Stimulated activated CD4-positive, alpha-beta T cell treated with anti-CD3 and anti-CD28 coated beads, TNF-alpha, amount 100 ng/mL, for 48 hours (primary cell): Measurements from ENCODE around the gene NTM.

Experiments used
- DNase-seq, 3 donors: peaks; one replicate each; pipeline ENCODE4 v3.0.0-alpha.2; 2020; ENCODE audit warnings: low read depth in 3 of 3

NTM gene

DNA sequence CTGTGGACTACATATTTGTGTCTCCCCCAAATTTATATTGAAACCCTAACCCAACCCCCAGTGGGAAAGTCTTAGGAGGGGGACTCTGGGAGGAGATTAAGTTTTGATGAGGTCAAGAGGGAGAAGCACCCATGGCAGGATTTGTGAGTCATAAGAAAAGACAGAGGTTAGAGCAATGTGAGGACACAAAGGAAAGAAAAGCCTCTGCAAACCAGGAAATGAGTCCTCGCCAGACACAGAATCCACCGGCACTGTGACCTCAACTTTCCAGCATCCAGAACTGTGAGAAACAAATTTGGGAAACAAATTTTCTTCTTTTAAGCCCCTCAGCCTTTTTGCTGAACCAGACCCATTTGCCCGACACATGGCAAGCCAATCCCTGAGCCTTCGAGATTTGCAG lies 397.0 kb downstream of the NTM start:
- no peak for DNase-seq

DNA sequence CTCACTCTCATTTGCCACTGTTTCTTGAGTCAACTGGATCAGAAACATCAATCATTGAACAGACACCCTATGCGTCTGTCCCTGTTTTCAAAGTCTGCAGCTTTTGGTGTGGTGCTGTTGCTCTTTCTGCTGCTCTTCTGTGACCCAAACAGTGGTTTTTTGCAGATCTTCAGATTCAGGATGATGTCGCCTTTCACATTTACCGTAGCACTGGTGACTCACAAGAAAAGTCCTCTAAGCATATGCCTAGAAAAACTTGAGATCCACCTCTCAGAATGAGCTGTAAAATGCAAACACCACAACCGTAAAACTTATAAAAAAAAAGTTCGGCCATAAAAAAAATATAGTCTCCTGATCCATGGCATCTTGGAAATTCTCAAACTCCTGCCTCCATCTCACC lies 400.4 kb downstream of the NTM start:
- DNase-seq = no peak

DNA sequence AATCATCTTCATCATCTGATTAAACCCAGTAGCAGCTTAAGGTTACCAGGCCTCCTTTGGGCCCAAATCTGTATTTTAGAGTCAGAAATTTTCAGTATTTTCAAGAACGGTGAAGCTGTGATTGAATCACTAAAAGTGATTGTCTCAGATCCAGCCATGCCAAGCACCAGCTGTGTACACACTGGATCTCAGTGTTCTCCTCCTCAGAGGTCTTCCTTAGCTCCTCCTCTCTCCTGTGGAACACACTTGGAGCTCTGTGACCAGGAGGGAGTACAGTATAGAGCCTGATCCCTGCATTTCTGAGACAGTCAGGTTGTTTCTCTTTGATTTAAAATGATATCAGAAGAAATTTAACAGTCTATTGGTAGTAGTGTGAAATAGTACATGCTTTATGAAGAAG lies 401.1 kb downstream of the NTM start:
- DNase-seq = no peak

DNA sequence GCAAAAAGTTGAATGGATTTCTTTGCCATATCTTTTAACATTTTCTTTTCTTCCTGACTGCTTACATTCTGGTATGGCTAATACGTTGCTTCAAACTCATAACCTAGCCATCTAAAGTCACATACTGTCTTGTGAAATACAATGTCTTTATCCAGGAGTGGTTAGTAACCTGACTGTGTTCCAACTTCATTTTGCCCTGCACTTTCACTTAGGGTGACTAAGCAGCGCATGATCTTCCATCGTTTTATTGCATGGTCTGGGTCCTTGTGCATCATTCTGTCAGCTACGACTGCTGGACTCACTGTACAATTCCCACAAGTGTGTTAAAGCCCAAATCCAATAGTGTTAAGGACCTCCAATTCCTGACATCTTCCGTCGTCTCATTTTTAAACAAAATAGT lies 403.2 kb downstream of the NTM start:
- DNase-seq = no peak

DNA sequence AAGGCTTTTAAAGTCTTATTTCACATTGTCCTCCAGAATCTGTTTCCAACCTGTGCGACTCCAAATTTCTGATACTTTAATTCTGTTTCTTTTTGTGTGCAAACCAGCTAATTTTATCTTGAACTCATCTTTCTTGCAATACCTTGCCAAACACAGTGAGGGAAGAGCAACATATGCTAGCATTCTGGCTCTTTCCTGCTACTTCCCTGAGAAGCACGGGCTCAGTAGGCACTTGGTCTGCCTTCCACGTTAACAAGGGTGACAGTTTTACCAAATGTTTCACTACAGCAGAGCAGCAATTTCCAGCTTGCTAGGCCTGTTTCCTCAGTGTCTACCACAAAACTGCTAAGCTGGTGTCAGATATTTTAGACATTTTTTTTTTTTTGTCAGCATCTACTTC lies 405.8 kb downstream of the NTM start:
- no peak for DNase-seq

DNA sequence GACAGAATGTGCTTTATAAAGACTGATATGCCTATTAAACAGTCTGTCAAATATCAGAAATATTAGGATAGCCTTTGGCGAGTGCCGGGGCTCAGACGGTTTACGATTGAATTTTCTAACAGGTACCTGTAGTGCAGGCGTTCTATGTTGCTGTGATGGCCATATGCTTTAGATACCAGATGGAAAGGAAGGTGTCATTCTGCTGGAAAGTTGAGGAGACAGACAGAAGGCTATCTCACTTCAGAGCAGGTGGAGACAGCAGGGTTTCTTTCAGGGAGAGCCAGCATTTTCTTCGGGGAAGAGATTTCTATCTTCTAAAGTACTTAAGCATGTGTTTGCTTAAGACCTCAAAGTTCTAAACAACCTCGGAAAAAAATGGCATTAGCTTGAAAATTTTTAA lies 415.4 kb downstream of the NTM start:
- no peak for DNase-seq

DNA sequence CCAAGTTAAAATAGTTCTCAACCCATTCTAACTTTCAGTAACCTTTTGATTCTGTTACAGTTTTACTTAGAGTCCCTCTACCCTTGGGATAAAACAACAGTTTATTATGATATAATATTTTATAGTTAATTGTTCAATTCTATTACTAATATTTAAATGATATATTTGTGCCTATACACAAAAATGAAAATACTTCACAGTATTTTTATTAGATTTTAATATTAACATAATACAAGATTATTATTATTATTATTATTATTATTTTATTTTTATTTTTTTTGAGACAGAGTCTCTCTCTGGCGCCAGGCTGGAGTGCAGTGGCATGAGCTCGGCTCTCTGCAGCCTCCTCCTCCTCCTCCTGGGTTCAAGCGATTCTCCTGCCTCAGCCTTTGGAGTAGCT lies 416.7 kb downstream of the NTM start:
- DNase-seq = no peak

DNA sequence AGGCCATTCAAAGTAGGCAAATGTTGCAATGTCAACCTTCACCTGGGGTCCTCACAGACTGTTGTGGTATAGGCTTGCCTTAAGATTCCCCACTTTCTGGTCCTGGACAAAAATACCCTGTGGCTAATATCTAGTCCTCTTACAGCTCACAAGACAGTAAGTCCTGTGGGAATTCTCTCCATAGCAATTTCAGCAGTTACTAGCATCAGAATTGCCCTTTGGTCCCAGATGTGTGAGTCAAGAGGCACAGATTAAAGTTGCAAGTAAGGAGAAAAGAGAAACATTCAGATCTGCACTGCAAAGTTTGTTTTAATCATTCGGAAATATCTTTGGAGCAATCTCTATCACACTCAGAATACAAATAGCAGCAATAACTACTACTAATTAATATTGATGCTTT lies 420.2 kb downstream of the NTM start:
- no peak for DNase-seq

DNA sequence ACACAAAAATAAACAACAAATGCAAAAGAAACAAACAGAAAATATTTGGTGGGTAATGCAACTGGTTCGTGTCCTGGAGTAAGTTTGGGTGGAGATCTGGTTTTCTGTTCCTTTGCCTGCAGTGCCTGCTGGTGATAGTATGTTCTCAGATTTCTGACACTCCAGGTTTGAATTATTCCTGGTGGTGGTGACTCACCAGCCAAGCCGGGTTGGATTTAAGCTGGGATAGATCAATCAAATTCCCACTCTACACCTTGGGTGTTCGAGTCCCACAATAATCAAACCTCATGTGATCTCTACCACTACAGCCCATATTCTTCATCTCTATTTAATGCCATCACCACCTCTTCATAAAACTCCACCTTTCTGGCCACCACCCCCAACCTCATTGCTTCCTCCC lies 421.8 kb downstream of the NTM start:
- DNase-seq = no peak

DNA sequence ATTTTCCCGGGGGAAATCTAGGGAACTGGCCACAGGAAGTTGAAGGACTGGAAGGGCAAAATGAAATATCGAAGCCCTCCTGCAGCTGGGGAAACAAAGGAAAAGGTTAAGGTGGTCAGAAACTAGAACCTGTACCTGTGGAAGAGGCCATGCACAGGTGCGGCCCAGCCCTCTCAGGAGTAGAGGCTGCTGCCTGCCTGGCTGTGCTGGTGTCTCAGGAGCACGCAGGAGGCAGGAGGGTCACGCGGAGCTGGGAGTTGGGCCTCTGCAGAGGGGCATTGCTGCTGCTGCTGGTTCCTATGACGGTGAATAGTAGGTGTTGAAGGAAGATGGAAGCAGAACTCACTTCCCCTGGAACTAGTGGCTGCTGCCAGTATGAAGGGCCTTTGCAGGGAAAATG lies 425.7 kb downstream of the NTM start:
- no peak for DNase-seq

DNA sequence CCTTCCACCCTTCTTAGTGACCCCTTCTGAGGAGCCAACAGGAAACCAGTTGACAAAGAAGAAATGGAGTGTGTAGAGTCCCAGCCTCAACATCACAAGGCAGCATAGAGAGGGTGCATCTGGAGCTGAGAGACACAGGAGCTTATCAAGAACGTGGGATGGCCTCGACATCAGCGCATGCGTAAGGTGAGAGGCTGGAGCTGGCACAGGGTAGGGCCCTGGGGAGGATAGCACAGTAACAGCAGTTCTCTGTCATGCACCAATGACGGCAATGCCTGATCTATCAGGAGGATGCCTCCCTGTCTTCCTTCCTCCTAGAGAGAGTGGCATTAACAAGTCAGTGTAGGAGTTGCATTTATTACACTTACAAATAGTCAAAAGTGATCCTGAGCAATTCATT lies 426.1 kb downstream of the NTM start:
- DNase-seq = no peak

DNA sequence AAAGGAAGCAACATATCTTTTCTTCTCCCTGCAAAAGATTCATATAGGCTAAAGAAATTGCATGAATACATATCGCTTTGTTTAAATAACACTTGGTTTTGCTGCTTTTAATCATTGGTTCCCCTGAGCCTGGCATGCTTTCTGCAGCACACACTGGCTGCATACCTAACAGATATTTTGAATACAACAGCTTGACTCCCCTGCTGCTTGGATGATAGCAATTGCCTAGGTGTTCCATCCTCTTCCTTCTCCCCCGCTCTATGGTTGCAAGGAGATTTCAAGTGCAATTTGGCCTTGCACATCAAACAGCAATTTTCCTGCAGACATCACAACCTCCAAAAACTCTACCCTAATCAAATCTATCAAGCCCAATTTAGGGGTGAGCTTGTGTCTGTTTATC lies 430.0 kb downstream of the NTM start:
- no peak for DNase-seq

DNA sequence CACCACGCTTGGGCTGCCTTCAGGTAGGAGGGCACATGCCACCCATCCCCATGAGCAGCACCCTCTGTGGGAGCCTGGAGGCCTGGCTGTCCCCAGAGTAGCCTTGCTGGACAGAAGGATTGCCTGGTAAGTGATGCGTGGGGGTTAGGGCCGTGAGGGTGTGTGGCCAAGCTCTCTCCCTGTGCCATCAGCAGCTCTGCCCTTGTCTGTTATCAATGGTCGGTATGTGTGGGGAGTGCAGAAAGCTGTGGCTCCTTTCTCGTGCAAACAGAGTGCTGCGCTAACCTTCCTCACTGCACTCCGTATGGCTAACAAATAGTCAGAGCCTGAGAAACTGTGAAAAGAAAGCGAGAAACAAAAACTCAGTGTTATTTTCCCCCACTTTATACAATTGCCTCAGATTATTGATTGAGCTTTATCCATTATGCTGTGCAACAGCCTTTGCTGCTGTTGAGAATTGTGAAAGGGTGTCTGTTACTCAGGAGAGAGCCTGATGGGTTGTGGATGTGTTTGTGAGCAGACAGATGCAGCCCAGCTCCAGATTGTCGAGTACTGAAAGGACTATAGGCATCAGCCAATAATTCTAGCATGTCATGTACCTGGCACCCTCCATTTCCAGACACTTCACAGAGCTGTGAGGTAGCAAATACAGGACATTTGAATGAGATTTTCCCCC lies 432.2 kb downstream of the NTM start:
- no peak for DNase-seq

DNA sequence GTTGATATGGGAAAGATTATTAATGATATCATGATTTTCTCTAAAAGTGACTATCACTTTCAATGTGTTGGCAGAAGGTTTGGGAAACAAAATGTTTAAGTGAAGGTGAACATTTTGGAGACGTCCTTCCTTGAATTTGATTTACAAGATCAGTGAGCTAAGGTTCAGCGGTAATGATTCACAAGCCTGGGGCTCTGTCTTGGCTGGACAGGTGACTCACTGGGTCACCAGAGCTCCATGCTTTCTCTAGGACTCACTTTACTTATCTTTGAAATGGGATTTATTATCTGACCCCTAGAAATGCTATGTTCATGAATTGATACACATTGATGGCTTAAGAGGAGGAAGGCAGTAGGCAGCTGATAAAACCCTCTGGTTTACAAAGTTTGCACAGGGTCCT lies 437.5 kb downstream of the NTM start:
- DNase-seq = no peak

DNA sequence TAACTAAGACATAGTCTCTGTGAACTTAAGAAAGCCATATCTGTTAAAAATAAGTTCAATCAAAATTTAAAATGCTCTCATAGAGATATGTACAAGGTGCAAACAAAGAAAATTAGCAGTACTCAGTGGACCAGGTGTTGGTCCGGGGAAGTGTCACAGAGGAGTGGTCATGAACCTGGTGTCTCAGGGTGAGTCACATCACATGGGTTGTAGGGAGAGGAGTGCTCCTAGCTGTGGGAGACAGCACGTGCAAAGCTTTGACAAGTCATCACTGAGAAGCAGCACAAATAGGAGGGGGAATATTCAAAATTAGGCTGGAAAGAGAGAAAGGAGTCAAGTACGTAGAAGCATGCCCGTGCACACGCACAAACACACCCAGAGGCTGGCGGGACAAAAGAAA lies 438.1 kb downstream of the NTM start:
- no peak for DNase-seq

DNA sequence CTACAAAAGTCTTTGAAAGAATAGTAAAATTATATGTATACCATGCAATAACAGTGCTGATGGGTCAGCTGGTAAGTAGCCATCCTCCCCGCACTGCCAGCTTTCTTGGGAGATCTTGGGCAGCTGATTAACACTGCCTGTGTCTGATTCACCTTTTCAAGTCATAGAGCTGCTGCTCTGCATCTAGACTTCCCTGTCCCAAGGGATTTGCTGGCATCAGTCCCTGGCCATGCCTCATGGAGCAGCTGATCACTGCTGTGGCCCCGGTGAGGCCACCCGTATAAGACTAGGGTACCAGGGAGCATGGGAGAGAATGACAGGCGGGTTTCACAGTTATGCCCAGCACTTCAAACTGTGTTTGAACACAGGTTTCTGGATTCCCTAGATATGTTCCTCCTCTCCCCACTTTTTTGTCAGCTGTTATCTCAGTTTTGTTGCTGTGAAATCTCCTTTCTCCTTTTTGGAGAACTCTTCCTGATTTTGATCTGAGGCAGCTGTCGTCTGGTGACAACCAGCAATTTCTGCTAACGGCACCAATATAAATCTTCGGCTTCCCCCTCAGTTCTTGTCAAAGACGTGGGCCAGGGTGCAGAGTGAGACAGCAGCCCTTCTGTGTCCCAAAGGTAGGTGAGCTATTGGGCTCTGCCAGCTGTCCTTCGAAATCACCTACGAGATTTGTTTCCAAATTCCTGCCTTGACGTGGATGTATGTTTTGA lies 438.9 kb downstream of the NTM start:
- no peak for DNase-seq

DNA sequence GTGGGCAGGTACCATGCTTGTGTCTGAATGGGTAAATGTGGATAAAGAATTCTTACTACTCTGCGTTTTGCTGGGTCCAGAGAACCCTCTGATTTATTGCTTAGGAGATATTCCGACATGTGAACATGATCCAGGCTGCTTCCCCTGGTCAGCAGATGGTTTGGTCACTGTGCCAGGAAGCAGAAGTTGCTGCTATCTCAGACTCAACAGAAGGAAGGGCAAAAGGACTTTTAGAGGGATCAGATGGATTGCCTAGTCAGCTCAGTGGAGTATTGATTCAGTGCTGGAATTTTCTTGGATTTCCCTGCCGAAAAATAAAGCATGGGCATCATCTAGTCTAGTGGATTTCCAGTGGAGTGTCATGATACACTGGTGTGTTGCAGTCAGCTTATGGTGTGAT lies 440.1 kb downstream of the NTM start:
- DNase-seq = no peak

DNA sequence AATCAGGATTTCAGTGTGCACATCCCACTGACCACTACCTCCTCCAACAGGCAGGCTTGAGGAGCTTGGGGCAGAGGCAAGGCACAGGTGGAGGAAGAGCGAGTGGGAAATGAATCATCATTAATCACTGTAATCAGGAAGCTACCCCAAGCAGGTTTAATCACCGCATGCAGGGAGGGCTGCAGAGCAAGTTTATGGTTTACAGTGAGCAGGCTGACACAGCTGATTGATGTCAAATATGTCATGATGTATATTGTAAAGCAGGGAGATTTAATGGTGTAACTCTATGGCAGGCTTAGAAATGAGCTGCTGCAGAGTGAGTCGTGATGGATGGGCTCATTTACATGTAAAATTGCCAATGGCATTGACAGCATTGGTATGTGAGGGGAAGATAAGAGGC lies 441.0 kb downstream of the NTM start:
- DNase-seq = no peak

DNA sequence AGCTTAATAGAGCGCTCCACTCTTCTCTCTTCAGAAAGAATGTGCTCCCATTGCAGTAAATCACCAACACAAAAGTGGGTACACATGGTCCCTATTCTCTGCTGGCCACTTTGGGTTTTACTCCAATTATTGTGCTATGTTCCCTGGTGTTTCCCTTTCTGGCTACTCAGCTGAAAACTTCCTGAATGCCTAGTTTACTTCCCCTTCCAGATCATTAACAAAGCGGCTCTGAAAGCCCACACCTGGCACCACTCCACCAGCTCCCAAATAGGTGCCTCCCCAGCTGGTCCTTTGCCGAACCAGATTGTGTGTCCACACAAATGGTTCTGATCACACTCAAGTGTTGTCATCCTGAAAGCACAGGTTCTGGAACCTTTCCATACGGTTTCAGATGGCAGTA lies 443.7 kb downstream of the NTM start:
- DNase-seq = no peak

DNA sequence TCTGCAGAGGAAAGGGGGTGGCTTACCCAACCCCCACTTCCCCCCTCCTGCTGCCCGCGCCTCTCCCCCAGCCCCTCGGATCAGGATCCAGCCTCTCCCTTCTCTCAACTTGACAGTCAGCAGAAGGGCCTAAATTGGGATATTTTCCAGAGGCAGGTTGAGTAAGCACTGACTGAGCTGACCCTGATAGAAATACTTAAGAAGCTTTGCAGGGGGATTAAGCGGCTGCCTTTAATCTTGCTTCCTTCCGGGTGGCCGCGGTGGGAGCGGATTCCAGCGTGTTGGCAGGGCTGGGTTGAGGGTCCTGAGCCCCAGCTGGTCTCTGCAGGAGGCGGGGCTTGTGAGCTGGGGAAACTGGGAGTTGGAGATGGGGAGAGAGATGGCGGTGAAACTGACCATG lies 445.2 kb downstream of the NTM start:
- no peak for DNase-seq

DNA sequence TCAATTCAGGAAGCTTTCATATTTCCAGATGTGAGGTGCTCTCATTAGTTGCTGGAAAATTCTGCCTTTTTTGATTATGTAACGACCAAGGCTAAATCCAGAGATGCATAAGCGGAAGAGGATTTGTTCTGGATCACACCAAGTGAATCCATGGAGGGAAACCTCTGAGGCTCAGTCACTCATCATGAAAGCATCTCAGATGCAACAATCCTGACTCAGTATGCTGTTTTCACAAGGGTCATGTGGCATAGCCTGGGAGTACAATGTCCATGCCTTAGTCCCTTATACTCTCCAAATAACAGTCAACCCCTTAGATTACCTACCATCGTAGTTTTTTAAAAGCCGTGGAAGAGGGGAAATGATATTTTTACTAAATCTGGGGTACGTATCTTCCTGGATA lies 445.6 kb downstream of the NTM start:
- no peak for DNase-seq

DNA sequence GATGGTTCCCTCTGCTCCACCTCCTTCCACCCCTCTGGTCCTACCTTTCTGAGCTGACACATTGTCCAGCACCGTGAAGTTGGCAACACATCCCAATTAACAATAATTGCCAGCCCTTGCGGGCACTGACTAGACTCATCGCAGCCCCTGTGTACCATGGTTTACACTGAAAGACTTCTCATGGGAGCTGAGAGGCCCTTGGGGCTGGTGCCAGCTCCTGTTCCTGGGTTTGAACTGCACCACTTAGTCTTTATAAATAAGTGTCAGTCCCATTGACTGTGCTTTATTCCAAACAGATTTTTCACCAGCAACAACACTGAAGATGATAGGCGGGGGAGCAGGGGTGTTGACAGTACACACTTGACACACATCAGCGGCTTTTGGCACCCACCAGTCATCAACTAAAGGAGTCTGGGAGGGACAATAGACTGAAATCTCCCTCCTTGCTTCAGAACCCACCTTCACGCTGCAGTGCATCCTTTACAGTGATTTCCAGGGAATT lies 447.3 kb downstream of the NTM start:
- no peak for DNase-seq

DNA sequence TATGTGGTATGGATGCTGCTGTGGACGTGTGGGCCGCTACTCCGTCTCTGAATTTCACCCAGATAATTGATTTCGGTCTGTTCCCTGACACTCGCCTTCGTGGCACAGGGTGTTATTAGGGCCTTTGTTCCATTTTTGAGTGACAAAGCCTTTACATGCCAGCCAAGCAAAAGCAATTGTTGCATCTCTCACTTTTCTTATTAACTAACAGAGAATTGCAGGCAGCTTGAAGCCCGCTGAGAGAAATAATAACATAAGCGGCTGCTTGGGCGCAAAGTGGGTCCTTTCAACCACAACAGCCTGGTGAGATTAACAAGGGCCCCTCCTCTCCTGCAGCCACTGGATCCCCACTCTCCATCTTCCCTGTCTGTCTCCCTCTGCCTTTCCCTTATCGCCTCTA lies 449.4 kb downstream of the NTM start:
- no peak for DNase-seq

DNA sequence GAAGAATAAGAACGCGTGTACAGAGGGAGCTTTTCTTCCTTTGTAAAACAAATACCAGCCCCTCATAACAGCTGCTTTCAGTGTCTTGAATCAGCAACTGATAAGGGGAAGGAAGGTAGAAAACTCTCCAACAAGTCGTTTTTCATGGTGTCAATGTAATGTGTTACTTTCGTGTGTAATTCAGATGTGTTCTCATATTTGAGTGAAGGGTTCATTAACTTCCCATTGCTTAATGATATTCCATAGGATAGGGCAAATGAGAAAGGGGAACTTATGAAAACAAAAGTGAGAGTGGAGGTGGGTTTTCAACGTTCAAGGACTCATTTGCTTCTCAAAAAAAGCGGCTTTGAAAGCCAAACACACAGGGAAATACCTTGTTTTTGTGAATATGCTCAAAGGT lies 452.1 kb downstream of the NTM start:
- DNase-seq = no peak
